BJ (cell line): ENCODE results near the gene ACTG1. TPM values are rescaled to one million over a fixed set of nuclear protein-coding genes. Genes with fewer than 3 reads are reported as not detected.
A peak's percentile ranks its signal among the peaks of the same experiment; 100 is the strongest.

Source experiments
- CTCF ChIA-PET: fragments of 350-600 bp; formaldehyde crosslinking; extraction: SDS; loops from one replicate; lab custom pipeline; 2021; ENCODE audit warnings: antibody characterized with exemption, inconsistent platforms; lab: Yijun Ruan, JAX
- POLR2A ChIA-PET: fragments of 300-600 bp; sonication (Branson Sonifier 250); formaldehyde crosslinking; extraction: SDS; loops from one replicate; lab custom pipeline; 2021; ENCODE audit warnings: antibody characterized with exemption; lab: Charles Lee
- DNase-seq: peaks from one replicate; pipeline ENCODE4 v3.0.0-alpha.2; 2011; ENCODE audit warnings: low read depth
- H3K27me3 ChIP-seq: 2 replicates; pipeline ENCODE4 v1.6.0; 2011; ENCODE audit warnings: low read length; ENCODE audit not compliant: control insufficient read depth, insufficient read depth
- H3K36me3 ChIP-seq: 2 replicates; pipeline ENCODE4 v1.5.1; 2011; ENCODE audit warnings: low read length; ENCODE audit not compliant: control insufficient read depth, insufficient read depth
- H3K4me3 ChIP-seq: 2 replicates; pipeline ENCODE4 v1.5.1; 2011; ENCODE audit warnings: low read depth, mild to moderate bottlenecking, control low read depth, low read length
- polyA plus RNA-seq: library from polyadenylated mRNA; depleted of rRNA; stranded (reverse); fragments of >200 nt; gene quantifications from 2 replicates; pipeline ENCODE4 v1.2.3, GENCODE V29; 2011
- TF ChIP-seq, protein P1 (sequence below): IDR thresholded peaks from 2 replicates; pipeline ENCODE4 v1.5.1; 2011; ENCODE audit warnings: low read depth, mild to moderate bottlenecking, control low read depth, inconsistent platforms, low read length, moderate library complexity; ENCODE audit not compliant: insufficient read depth

ACTG1 gene
- polyA plus RNA-seq, 1 experiment: 3,774 TPM

DNA sequence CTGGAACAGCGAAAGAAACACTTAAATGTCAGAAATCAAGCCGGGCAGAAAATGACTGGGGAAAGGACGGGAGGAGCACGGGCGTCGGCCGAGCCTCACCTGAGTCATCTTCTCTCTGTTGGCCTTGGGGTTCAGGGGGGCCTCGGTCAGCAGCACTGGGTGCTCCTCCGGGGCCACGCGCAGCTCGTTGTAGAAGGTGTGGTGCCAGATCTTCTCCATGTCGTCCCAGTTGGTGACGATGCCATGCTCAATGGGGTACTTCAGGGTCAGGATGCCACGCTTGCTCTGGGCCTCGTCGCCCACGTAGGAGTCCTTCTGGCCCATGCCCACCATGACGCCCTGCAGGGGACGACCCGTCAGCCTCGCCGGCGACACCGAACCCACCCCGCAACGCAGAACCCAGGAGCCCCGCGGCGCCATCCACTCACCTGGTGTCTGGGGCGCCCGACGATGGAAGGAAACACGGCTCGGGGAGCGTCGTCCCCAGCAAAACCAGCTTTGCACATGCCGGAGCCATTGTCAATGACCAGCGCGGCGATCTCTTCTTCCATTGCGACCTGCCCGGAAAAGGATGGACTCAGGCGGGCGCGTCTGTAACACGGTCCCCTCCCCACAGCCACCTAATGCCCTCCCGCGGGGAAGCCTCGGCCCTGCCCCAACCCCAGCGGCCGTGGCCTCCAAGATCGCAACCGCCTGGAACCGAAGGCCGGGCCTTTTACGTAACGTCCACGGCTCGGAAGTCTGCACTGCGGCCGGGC is 616 bp downstream of the ACTG1 start:
- H3K36me3 ChIP-seq: peaks cover 31% of the 10 kb centered on the region
- no peak for DNase-seq
- H3K4me3 ChIP-seq: peak overlapping the region; percentile 95
- POLR2A ChIA-PET: interaction anchor here (0.6 kb wide), 1 partner anchor 49 kb away, joined by 3 read pairs; no protein-coding TSS in a partner anchor
- CTCF ChIA-PET: interaction anchor here (1.2 to 2.9 kb wide), 2 partner anchors 22 to 89 kb away, joined by 3 to 10 read pairs; no protein-coding TSS in a partner anchor
- TF ChIP-seq, protein P1, sequence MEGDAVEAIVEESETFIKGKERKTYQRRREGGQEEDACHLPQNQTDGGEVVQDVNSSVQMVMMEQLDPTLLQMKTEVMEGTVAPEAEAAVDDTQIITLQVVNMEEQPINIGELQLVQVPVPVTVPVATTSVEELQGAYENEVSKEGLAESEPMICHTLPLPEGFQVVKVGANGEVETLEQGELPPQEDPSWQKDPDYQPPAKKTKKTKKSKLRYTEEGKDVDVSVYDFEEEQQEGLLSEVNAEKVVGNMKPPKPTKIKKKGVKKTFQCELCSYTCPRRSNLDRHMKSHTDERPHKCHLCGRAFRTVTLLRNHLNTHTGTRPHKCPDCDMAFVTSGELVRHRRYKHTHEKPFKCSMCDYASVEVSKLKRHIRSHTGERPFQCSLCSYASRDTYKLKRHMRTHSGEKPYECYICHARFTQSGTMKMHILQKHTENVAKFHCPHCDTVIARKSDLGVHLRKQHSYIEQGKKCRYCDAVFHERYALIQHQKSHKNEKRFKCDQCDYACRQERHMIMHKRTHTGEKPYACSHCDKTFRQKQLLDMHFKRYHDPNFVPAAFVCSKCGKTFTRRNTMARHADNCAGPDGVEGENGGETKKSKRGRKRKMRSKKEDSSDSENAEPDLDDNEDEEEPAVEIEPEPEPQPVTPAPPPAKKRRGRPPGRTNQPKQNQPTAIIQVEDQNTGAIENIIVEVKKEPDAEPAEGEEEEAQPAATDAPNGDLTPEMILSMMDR: no peak
- no peaks in the 10 kb centered on the region for H3K27me3 ChIP-seq

DNA sequence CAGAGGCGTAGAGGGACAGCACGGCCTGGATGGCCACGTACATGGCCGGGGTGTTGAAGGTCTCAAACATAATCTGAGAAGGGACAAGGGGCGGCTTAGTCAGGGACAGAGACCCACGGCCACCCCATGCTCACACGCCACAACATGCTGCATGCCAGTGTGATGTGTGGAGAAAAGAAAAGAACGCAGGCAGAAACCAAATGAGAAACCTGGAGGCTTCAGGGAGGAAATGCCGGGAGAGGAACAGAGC is 1.1 kb downstream of the ACTG1 start:
- CTCF ChIA-PET: interaction anchor here (0.5 to 2.9 kb wide), 3 partner anchors 22 to 130 kb away, joined by 3 to 10 read pairs (median 5); no protein-coding TSS in a partner anchor
- Histone ChIP-seq H3K27me3 (no peaks in the 10 kb centered on the region), H3K4me3 (peak overlapping the region; percentile 95), H3K36me3 (peaks cover 31% of the 10 kb centered on the region)
- POLR2A ChIA-PET: no interaction called here
- no peak for DNase-seq
- TF ChIP-seq, protein P1: no peak

DNA sequence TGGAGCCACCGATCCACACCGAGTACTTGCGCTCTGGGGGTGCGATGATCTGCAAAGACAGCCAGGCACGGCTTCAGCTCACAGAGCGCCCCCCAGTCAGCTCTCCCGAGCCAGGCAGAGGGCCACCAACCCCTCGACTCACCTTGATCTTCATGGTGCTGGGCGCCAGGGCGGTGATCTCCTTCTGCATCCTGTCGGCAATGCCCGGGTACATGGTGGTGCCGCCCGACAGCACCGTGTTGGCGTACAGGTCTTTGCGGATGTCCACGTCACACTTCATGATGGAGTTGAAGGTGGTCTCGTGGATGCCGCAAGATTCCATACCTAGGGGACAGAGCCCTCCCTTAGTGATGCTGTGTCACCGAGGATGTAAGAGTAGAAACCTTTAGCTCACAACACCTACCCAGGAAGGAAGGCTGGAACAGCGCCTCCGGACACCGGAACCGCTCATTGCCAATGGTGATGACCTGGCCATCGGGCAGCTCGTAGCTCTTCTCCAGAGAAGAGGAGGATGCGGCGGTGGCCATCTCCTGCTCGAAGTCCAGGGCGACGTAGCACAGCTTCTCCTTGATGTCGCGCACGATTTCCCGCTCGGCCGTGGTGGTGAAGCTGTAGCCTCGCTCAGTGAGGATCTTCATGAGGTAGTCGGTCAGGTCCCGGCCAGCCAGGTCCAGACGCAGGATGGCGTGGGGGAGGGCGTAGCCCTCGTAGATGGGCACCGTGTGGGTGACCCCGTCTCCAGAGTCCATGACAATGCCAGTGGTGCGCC is 1.6 kb downstream of the ACTG1 start:
- Histone ChIP-seq H3K27me3 (no peaks in the 10 kb centered on the region), H3K4me3 (peak overlapping the region; percentile 95), H3K36me3 (peaks cover 31% of the 10 kb centered on the region)
- no peak for DNase-seq
- CTCF ChIA-PET: interaction anchor here (0.5 to 2.9 kb wide), 5 partner anchors 21 to 130 kb away, joined by 3 to 10 read pairs (median 3); no protein-coding TSS in a partner anchor
- POLR2A ChIA-PET: interaction anchor here (1.3 kb wide), 1 partner anchor 116 kb away, joined by 3 read pairs; the partner anchor contains the start of gene BAHCC1
- TF ChIP-seq, protein P1: no peak

DNA sequence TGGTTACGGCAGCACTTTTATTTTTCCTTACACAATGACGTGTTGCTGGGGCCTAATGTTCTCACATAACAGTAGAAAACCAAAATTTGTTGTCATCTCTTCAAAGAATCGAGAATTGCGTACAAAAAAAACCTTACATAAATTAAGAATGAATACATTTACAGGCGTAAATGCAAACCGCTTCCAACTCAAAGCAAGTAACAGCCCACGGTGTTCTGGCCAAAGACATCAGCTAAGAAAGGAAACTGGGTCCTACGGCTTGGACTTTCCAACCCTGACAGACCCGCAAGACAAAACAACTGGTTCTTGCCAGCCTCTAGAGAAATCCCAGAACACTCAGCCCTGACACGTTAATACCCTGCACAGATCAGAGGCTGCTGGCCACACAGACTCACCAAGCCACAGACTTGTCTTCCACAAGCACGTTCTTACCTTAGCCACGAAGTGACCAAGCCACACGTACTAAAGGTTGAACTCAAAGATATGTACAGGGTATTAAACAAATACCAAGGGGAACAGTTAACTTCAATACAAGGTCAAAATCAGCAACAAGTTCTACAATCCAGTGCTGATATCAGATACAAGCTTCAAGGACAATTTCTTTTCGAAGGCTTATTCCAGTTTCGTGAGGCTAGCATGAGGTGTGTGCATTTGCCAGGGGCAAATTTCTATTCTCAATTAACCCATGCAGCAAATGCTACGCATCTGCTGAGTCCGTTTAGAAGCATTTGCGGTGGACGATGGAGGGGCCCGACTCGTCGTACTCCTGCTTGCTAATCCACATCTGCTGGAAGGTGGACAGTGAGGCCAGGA is 2.4 kb downstream of the ACTG1 start:
- Histone ChIP-seq H3K27me3 (no peaks in the 10 kb centered on the region), H3K4me3 (peak overlapping the region; percentile 95), H3K36me3 (peaks cover 31% of the 10 kb centered on the region)
- TF ChIP-seq, protein P1: no peak
- ChIA-PET CTCF (interaction anchor here (0.6 to 2.9 kb wide), 4 partner anchors 25 to 91 kb away, joined by 3 to 10 read pairs (median 6); no protein-coding TSS in a partner anchor), POLR2A (interaction anchor here (0.5 to 1.3 kb wide), 2 partner anchors 8 to 115 kb away, joined by 3 to 5 read pairs; partner anchors contain the start of gene BAHCC1)
- no peak for DNase-seq
